Adipocyte (in vitro differentiated cells): ENCODE data around the gene WDR44.
"Not testable (repeated sequence)": the region's sequence is repeated elsewhere in the genome, so short reads cannot be mapped to it uniquely, and the experiment has no call there.

ENCODE experiments used
- DNase-seq: peaks from one replicate; pipeline ENCODE4 v3.0.0-alpha.2; 2015; ENCODE audit warnings: low read depth
- H3K27me3 ChIP-seq: replicated peaks from 2 replicates; pipeline ENCODE4 v1.7.0; 2013; ENCODE audit warnings: mild to moderate bottlenecking, low read length, moderate library complexity; ENCODE audit not compliant: control insufficient read depth, insufficient read depth
- H3K36me3 ChIP-seq: 2 replicates; pipeline ENCODE4 v1.7.0; 2013; ENCODE audit warnings: low read length, mild to moderate bottlenecking, moderate library complexity; ENCODE audit not compliant: control insufficient read depth, insufficient read depth, severe bottlenecking
- H3K4me1 ChIP-seq: 2 replicates; pipeline ENCODE4 v1.7.0; 2013; ENCODE audit warnings: mild to moderate bottlenecking, low read length, moderate library complexity; ENCODE audit not compliant: control insufficient read depth, insufficient read depth
- H3K4me3 ChIP-seq: 2 replicates; pipeline ENCODE4 v1.7.0; 2013; ENCODE audit warnings: mild to moderate bottlenecking, low read length, moderate library complexity
- H3K9ac ChIP-seq: 2 replicates; pipeline ENCODE4 v1.7.0; 2013; ENCODE audit warnings: mild to moderate bottlenecking, low read length, moderate library complexity
- H3K9me3 ChIP-seq: 2 replicates; pipeline ENCODE4 v1.7.0; 2013; ENCODE audit warnings: mild to moderate bottlenecking, low read length, moderate library complexity; ENCODE audit not compliant: control insufficient read depth

Gene WDR44

DNA sequence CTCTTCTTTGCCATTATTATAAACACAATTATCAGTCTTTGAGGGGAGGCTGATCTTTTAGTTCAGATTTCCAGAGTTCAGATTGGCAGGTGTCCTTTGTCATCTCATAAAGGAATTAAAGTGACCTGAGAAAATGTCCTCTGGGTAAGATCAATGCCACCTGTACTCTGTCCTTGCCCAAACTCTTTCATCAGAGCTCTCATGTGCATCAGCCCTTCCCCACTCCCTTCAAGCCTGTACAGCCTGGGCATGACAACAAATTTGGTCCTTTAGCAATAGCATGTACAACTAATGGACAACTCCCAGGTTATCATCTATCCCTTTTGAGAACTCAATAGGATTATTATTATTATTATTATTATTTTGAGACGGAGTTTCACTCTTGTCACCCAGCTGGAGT, 140.8 kb downstream of the WDR44 start:
- H3K9me3 ChIP-seq, DNase-seq, H3K27me3 ChIP-seq, H3K4me1 ChIP-seq, H3K4me3 ChIP-seq, H3K9ac ChIP-seq, H3K36me3 ChIP-seq: not testable (repeated sequence)

DNA sequence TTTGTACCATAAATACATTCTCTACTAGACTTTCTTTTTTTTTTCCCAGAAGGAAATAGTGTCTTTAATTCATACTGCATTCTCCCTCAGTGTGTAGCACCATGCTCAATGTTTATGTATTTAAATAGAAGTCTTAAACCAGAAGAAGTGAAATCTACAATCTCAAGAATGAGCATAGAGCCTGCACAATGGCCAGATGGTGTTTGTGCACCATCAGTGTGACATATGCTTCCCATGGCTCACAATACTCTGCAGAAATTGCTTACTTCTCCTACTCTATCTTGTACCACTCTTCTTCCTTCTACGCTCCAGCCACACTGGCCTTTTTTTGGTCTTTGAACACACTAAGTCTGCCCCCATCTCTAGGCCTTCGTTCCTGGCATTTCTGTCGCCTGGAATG, 147.1 kb downstream of the WDR44 start:
- DNase-seq = no peak
- Histone ChIP-seq H3K27me3 (peaks cover 3% of the 10 kb centered on the region), H3K4me1 (peaks cover 3% of the 10 kb centered on the region), H3K4me3 (no peak overlapping the region), H3K36me3 (no peaks in the 10 kb centered on the region), H3K9me3 (peaks cover 10% of the 10 kb centered on the region), H3K9ac (no peak overlapping the region)

DNA sequence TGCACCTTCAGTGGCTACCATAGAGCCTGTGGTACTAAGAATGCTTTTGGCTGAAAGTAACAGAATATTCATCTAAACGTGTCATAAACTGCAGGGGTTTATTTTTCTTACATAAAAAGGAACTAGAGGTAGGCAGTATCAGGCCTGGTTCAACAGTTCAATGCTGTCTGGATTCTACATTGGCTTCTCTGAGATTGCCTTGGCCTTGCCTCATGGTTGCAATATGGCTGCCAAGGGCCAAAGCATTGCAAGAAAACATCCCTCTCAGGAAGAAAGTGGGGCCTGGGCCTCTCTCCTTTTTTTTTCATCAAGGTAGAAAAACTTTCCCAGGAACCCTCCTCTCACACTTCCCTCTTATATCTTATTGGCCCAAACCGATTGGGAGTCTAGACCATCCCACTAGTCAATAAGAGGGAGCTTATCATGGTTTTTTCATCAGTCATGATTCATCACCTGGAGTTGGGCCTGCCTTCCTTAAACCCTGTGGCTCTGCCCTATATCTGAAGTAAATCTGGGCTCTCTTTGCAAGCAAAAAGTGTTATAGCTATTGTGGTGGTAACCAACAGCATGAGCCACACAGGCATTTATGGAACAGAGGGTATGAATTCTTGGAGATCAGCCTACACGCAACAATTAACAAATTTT, 147.9 kb downstream of the WDR44 start:
- no peak for DNase-seq
- no peaks in the 10 kb centered on the region for H3K36me3 ChIP-seq
- no peak overlapping the region for H3K9ac ChIP-seq
- H3K4me3 ChIP-seq = no peak overlapping the region
- H3K9me3 ChIP-seq = peaks cover 10% of the 10 kb centered on the region
- H3K4me1 ChIP-seq = peaks cover 3% of the 10 kb centered on the region
- peaks cover 3% of the 10 kb centered on the region for H3K27me3 ChIP-seq

DNA sequence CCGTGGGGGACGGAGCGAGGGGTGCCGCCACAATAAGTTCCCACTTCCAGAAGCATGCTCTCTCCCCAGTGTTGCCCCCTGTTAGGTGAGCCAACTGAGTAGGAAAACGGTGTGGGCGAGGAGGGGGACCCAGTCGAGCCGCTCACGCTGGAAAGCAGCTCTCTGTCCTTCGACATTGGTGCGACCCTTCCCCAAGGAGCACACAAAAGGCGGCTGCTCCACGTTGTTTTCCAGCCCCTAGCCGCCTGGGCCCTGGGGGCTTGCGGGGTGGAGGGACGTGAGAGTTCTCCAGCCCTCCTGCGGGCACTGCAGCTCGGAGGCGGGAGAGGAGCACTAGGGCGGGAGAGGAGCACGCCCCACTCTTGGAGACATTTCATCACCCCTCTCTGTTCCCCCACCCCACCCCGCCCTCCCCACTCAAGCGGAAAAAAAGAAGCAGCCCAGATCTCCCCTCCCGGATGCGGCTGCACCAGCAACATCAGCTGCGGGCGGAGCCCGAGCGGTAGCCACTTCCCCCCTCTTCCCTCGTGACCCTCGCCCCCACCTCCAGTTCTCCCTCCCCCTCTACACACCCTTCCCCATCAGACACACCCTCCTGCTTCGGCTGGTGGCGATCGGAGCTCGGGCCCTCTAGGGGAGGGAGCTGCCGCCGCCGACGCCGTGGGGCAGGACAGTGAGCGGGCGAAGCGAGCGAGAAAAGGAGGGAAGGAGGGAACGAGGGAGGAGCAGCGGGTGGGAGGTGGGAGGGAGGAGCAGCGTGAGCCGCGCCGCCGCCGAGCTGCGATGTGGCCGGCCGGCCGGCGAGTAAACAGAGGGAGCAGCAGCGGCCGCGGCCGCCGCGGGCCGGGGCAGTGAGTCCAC, 149.4 kb downstream of the WDR44 start, which contains the start of gene DOCK11:
DOCK11 (plus strand) TSS at position 755 of the 861 bp plus-strand sequence. CDS start 157 bp downstream, outside the sequence.
- Histone ChIP-seq H3K27me3 (peaks cover 3% of the 10 kb centered on the region), H3K9ac (peak within 1 kb of the TSS; percentile 93), H3K4me1 (peaks cover 3% of the 10 kb centered on the region), H3K36me3 (no peaks in the 10 kb centered on the region), H3K9me3 (peaks cover 10% of the 10 kb centered on the region), H3K4me3 (peak within 1 kb of the TSS; percentile 92)
- peak; percentile 83 for DNase-seq

DNA sequence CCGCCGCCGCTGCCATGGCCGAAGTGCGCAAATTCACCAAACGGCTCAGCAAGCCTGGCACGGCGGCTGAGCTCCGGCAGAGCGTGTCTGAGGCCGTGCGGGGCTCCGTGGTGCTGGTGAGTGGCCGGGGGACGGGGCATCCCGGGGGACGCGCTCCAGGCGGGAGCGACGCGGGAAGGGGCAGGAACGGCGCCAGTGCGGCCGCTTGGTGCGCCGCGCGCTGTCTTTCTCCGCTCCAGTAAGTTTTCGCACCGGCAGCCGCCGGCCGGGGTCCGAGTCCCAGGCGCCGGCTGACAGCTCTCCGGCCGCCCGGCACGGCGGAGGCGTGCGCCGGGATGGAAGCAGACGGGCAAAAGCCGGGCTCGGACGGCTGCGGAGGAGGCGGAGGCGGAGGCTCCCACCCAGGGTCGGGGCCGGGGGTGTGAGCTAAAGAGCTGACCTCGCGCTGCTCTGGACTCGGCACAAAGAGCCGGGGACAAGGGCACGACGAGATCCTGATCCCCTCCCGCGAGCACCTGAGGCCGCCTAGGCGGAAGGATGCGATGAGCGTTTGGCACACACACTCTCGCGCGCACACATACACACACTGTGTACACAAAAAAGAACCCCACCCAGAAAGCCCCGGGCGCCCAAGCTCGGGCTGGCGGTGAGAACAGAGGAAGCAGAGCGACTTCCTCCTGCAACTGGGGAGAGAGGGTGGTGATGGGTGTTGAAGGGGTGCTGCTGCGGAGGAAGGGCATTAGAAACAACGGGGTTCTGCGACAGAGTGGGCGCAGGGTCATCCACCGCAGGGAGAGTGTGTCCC, 150.3 kb downstream of the WDR44 start:
- peak; percentile 50 for DNase-seq

DNA sequence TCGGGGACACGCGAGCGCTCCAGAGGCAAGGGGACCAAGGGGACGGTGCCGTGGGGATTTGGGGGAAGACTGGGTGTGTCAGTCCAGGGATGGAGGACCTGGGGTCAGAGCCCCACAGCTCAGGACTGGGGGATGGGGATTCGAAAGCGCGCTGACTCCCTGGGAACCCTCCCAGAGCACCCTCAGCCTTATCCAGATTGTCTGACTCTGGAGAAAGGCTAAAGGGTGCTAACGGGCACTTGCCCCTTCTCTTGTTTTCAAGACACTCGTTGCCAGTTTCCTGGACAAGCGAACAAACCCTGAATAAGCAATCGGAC, 150.8 kb downstream of the WDR44 start:
- peak; percentile 15 for DNase-seq
- Histone ChIP-seq H3K4me1 (peaks cover 3% of the 10 kb centered on the region), H3K36me3 (peaks cover 5% of the 10 kb centered on the region), H3K27me3 (peaks cover 3% of the 10 kb centered on the region), H3K4me3 (peak overlapping the region; percentile 92), H3K9ac (peak overlapping the region; percentile 93), H3K9me3 (peaks cover 10% of the 10 kb centered on the region)

More for the DNA sequence above, 150.3 kb downstream of the WDR44 start:
- peaks cover 10% of the 10 kb centered on the region for H3K9me3 ChIP-seq
- H3K4me1 ChIP-seq = peaks cover 3% of the 10 kb centered on the region
- H3K4me3 ChIP-seq = peak overlapping the region; percentile 92
- H3K9ac ChIP-seq = peak overlapping the region; percentile 93
- H3K27me3 ChIP-seq = peaks cover 3% of the 10 kb centered on the region
- H3K36me3 ChIP-seq = no peaks in the 10 kb centered on the region

DNA sequence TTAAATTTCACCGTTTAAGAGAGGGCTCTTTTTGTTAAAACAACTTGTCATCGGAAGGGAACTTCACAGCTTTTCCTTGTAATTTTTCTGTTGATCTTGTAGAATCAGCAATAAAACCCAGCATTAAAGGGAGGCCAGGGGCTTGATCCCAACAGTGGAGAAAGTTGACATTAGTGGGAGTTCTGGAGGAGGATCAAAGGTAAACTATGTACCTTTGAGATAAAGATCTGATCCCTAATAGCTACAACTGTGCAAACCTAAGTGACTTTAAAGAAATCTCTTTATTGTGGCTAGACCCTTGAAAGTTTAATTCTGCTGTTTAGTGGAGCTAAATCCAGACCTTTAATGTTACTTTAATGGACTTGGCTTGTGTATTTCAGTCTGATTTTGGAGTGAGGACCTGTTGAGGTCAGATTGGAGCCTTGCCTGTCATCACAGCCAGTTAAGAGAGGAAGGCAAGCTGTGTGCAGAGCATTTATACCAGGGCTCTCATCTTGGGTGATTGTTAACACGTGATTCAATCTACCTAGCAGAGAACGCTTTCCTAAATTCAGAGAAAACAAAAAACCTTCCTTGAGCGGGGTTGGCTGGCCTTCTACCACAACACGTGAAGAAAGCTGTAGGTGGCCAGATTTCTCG, 151.4 kb downstream of the WDR44 start:
- peaks cover 9% of the 10 kb centered on the region for H3K36me3 ChIP-seq
- H3K9me3 ChIP-seq = peaks cover 10% of the 10 kb centered on the region
- H3K4me1 ChIP-seq = peaks cover 9% of the 10 kb centered on the region
- H3K9ac ChIP-seq = peak overlapping the region; percentile 93
- H3K4me3 ChIP-seq = peak overlapping the region; percentile 92
- no peak for DNase-seq
- H3K27me3 ChIP-seq = peaks cover 3% of the 10 kb centered on the region

DNA sequence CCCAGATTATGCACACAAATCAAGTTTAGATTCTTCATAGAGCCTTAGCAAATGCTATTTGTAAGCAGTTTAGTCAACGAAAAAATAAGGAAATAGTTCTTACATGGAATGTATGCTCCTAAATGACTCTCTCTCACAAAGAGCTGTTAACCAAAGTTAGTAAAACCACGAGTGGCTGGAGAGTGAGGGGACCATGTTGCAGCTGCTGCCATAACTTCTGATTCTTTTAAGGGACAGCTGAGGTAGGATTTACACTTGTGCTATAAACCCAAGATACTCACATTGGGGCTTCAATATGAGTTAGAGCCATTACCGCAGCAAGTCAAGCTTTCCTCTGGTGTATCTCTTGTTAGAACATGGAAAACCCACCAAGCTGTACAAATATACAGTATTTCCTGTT, 152.4 kb downstream of the WDR44 start:
- H3K27me3 ChIP-seq = peaks cover 3% of the 10 kb centered on the region
- H3K9me3 ChIP-seq = peaks cover 9% of the 10 kb centered on the region
- DNase-seq = no peak
- peaks cover 11% of the 10 kb centered on the region for H3K4me1 ChIP-seq
- H3K4me3 ChIP-seq = peak overlapping the region; percentile 92
- peaks cover 9% of the 10 kb centered on the region for H3K36me3 ChIP-seq
- H3K9ac ChIP-seq = peak overlapping the region; percentile 93

DNA sequence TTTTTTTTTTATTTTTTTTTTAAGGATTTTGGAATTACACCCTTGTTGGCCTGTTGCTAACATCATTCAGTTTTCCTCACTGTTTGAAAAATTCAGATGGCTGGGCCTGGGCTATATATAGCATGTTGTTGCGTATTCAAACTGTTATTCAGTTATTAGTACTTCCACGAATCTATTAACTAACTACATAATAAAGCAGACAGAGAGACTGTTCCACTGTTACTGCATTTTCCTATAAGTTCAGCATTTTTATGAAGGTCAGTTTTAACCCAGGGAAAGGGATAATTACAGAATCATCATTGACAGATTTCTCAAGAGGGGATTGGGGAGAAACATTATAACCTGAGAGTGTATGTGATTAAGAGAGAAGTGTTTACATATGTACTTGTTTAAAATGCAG, 152.8 kb downstream of the WDR44 start:
- DNase-seq = no peak
- Histone ChIP-seq H3K4me3 (peak overlapping the region; percentile 92), H3K27me3 (peaks cover 3% of the 10 kb centered on the region), H3K9me3 (peaks cover 5% of the 10 kb centered on the region), H3K9ac (peak overlapping the region; percentile 93), H3K4me1 (peaks cover 11% of the 10 kb centered on the region), H3K36me3 (peaks cover 9% of the 10 kb centered on the region)

DNA sequence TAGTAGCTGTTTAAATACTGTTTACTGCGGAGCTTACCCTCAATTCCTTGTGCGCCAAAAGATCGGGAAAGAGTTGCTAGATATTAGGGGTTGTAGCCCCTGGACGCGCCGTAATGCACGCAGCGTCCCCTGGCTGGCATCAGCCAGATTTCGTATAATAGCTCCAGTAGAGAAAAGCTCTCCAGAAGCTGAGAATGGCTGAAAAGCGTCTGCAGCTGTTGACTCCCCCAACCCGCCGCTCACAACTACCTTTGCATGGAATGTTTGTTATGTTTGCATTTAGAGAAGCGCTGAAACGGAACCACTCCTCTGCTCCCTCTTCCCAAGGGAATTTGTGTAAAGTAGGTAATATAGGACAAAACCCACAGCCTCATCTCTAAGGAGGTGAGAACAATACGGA, 153.4 kb downstream of the WDR44 start:
- Histone ChIP-seq H3K27me3 (peaks cover under 1% of the 10 kb centered on the region), H3K9me3 (no peaks in the 10 kb centered on the region), H3K36me3 (peaks cover 9% of the 10 kb centered on the region), H3K4me3 (no peak overlapping the region), H3K9ac (peak overlapping the region; percentile 19), H3K4me1 (peaks cover 11% of the 10 kb centered on the region)
- DNase-seq = no peak
